PC-9 (cell line): ENCODE measurements around the gene OR52D1. TPM values are rescaled to one million over a fixed set of nuclear protein-coding genes. Genes with fewer than 3 reads are reported as not detected.

Source experiments
- BruUV-seq: library from RNA; stranded (reverse); fragments of 400-500 nt; replicated peaks from 2 replicates; lab custom pipeline; 2021; lab: Mats Ljungman, UMichigan
- CTCF ChIA-PET: fragments of 300-600 bp; sonication (Branson Sonifier 250); formaldehyde crosslinking; loops from one replicate; lab custom pipeline; 2022; ENCODE audit warnings: antibody characterized with exemption; lab: Charles Lee
- POLR2A ChIA-PET: fragments of 300-600 bp; sonication (Branson Sonifier 250); formaldehyde crosslinking; loops from one replicate; lab custom pipeline; 2022; ENCODE audit warnings: antibody characterized with exemption; ENCODE audit not compliant: unreplicated experiment; lab: Charles Lee
- DNase-seq, 2 experiments: peaks; one replicate each; pipeline versions ENCODE4 v3.0.0 to v3.0.0-alpha.2; 2015 to 2022; ENCODE audit warnings: mixed read lengths in 1 of 2
- H2AFZ ChIP-seq: fragments of 200-600 bp; sonication (generic); 2 replicates; pipeline ENCODE4 v1.8.1; 2017; ENCODE audit warnings: antibody characterized with exemption
- H3F3A ChIP-seq: fragments of 200-600 bp; sonication (generic); 2 replicates; pipeline ENCODE4 v1.8.1; 2017; ENCODE audit warnings: antibody characterized with exemption, mild to moderate bottlenecking, low read depth; ENCODE audit not compliant: insufficient read depth
- H3K27ac ChIP-seq: fragments of 200-600 bp; sonication (generic); 2 replicates; pipeline ENCODE4 v1.6.1; 2016; ENCODE audit warnings: mixed run types
- H3K27me3 ChIP-seq: fragments of 200-600 bp; sonication (generic); 2 replicates; pipeline ENCODE4 v1.6.1; 2016; ENCODE audit warnings: low read depth, mixed run types; ENCODE audit not compliant: insufficient read depth
- H3K36me3 ChIP-seq: fragments of 200-600 bp; sonication (generic); 2 replicates; pipeline ENCODE4 v1.6.1; 2016; ENCODE audit warnings: low read depth, mixed run types
- H3K4me1 ChIP-seq: fragments of 200-600 bp; sonication (generic); replicated peaks from 2 replicates; pipeline ENCODE4 v1.6.1; 2016; ENCODE audit warnings: mixed run types; ENCODE audit not compliant: insufficient read depth
- H3K4me2 ChIP-seq: fragments of 200-600 bp; sonication (generic); 2 replicates; pipeline ENCODE4 v1.6.1; 2017; ENCODE audit warnings: mixed run types
- H3K4me3 ChIP-seq: fragments of 200-600 bp; sonication (generic); 2 replicates; pipeline ENCODE4 v1.6.1; 2016; ENCODE audit warnings: mixed run types
- H3K79me2 ChIP-seq: fragments of 200-600 bp; sonication (generic); 2 replicates; pipeline ENCODE4 v1.6.1; 2017; ENCODE audit warnings: low read depth, mixed run types
- H3K9me2 ChIP-seq: fragments of 200-600 bp; sonication (generic); 2 replicates; pipeline ENCODE4 v1.8.1; 2017; ENCODE audit warnings: mild to moderate bottlenecking; ENCODE audit not compliant: insufficient read depth
- H3K9me3 ChIP-seq: fragments of 200-600 bp; sonication (generic); 2 replicates; pipeline ENCODE4 v1.8.1; 2016; ENCODE audit warnings: low read depth; ENCODE audit not compliant: insufficient read depth
- H4K20me1 ChIP-seq: fragments of 200-600 bp; sonication (generic); 2 replicates; pipeline ENCODE4 v1.8.1; 2017; ENCODE audit not compliant: insufficient read depth
- EZH2 ChIP-seq: fragments of 200-600 bp; sonication (generic); IDR thresholded peaks from 2 replicates; pipeline ENCODE4 v1.8.0; 2017; ENCODE audit warnings: antibody characterized with exemption, low read depth
- intact Hi-C: fragments of 100-400 bp; cut with micrococcal nuclease; formaldehyde crosslinking; loops from one replicate; pipeline ENCODE4 v1.10.0; 2022; ENCODE audit not compliant: unreplicated experiment
- total RNA-seq: library from RNA; stranded (reverse); gene quantifications from 2 replicates; pipeline ENCODE4 v1.2.3, GENCODE V29; 2021
- TF ChIP-seq, protein P1 (sequence below): fragments of 200-600 bp; sonication (generic); conservative IDR thresholded peaks from 2 replicates; pipeline ENCODE4 v1.6.1; 2017; ENCODE audit warnings: mixed run types, antibody characterized with exemption, mild to moderate bottlenecking, moderate library complexity

Gene OR52D1
- total RNA-seq, 1 experiment from 2014 or later = not detected

DNA sequence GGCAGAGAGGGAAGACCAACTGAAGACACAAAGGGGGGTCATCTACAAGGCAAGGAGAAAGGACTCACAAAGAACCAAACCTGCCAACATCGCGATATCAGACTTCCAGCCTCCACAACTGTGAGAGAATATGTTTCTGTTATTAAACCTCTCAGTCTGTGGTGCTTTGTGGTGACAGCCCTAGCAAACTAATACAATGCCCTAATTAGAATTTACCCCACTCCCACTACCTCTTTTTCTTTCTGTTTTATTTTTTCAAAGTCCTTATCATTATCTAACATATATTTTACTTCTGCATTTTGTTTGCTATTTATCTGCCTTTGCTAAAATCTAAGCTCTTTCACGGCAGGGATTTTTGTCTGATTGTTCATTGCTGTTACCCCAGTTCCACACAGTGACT lies 2.5 kb upstream of the OR52D1 start:
- H3F3A ChIP-seq = no peaks in the 10 kb centered on the region
- H2AFZ ChIP-seq = no peak overlapping the region
- no peak overlapping the region for H3K4me2 ChIP-seq
- H3K4me3 ChIP-seq = no peak overlapping the region
- H3K9me2 ChIP-seq = no peaks in the 10 kb centered on the region
- CTCF ChIA-PET = no interaction called here
- POLR2A ChIA-PET = no interaction called here
- TF ChIP-seq, protein P1, sequence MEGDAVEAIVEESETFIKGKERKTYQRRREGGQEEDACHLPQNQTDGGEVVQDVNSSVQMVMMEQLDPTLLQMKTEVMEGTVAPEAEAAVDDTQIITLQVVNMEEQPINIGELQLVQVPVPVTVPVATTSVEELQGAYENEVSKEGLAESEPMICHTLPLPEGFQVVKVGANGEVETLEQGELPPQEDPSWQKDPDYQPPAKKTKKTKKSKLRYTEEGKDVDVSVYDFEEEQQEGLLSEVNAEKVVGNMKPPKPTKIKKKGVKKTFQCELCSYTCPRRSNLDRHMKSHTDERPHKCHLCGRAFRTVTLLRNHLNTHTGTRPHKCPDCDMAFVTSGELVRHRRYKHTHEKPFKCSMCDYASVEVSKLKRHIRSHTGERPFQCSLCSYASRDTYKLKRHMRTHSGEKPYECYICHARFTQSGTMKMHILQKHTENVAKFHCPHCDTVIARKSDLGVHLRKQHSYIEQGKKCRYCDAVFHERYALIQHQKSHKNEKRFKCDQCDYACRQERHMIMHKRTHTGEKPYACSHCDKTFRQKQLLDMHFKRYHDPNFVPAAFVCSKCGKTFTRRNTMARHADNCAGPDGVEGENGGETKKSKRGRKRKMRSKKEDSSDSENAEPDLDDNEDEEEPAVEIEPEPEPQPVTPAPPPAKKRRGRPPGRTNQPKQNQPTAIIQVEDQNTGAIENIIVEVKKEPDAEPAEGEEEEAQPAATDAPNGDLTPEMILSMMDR = no peak
- no peak for TF ChIP-seq EZH2
- DNase-seq = no peak
- no peaks in the 10 kb centered on the region for H3K79me2 ChIP-seq
- H3K27ac ChIP-seq = no peak overlapping the region
- H3K27me3 ChIP-seq = no peaks in the 10 kb centered on the region
- no peaks in the 10 kb centered on the region for H3K36me3 ChIP-seq
- no TSS peak for BruUV-seq
- H3K9me3 ChIP-seq = no peaks in the 10 kb centered on the region
- no peaks in the 10 kb centered on the region for H3K4me1 ChIP-seq
- no peaks in the 10 kb centered on the region for H4K20me1 ChIP-seq
- intact Hi-C loops = no loop called here

DNA sequence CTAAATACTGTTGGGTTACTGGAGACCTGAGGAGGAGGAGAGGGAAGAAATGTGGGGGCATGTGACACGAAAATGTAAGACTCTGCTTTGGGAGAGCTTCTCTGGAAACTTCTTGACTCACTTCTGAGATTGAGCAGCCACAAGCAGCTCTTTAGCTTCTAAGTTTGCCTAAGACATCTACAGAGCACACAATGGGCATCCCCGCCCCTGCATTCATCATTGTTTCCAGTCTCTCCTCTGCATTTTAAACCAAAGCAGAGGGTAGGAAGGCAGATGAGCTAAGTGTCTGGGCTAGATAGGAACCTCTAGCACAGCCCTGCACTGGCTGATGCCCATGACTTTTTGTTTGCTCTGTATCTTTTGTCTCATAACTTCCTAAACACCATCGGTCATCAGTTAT lies 2.1 kb upstream of the OR52D1 start:
- Histone ChIP-seq H3K4me2 (no peak overlapping the region), H3K9me3 (no peaks in the 10 kb centered on the region), H3K27me3 (no peaks in the 10 kb centered on the region), H4K20me1 (no peaks in the 10 kb centered on the region), H3K36me3 (no peaks in the 10 kb centered on the region), H3F3A (no peaks in the 10 kb centered on the region), H2AFZ (no peak overlapping the region), H3K27ac (no peak overlapping the region), H3K9me2 (no peaks in the 10 kb centered on the region), H3K79me2 (no peaks in the 10 kb centered on the region), H3K4me1 (no peaks in the 10 kb centered on the region), H3K4me3 (no peak overlapping the region)
- TF ChIP-seq EZH2 = no peak
- TF ChIP-seq, protein P1 = no peak
- no TSS peak for BruUV-seq
- ChIA-PET POLR2A (no interaction called here), CTCF (no interaction called here)
- intact Hi-C loops = no loop called here
- no peak for DNase-seq

DNA sequence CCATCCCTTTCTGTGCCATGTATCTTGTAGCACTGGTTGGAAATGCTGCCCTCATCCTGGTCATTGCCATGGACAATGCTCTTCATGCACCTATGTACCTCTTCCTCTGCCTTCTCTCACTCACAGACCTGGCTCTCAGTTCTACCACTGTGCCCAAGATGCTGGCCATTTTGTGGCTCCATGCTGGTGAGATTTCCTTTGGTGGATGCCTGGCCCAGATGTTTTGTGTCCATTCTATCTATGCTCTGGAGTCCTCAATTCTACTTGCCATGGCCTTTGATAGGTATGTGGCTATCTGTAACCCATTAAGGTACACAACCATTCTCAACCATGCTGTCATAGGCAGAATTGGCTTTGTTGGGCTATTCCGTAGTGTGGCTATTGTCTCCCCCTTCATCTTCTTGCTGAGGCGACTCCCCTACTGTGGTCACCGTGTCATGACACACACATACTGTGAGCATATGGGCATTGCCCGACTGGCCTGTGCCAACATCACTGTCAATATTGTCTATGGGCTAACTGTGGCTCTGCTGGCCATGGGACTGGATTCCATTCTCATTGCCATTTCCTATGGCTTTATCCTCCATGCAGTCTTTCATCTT lies 414 bp downstream of the OR52D1 start:
- no peak overlapping the region for H3K27ac ChIP-seq
- intact Hi-C loops = no loop called here
- no peaks in the 10 kb centered on the region for H4K20me1 ChIP-seq
- no peak overlapping the region for H2AFZ ChIP-seq
- H3K9me2 ChIP-seq = no peaks in the 10 kb centered on the region
- no peaks in the 10 kb centered on the region for H3K4me1 ChIP-seq
- no peaks in the 10 kb centered on the region for H3F3A ChIP-seq
- no peaks in the 10 kb centered on the region for H3K36me3 ChIP-seq
- no peaks in the 10 kb centered on the region for H3K27me3 ChIP-seq
- no peak for DNase-seq
- H3K4me2 ChIP-seq = no peak overlapping the region
- TF ChIP-seq, protein P1 = no peak
- no peak for TF ChIP-seq EZH2
- no peaks in the 10 kb centered on the region for H3K79me2 ChIP-seq
- no TSS peak for BruUV-seq
- H3K9me3 ChIP-seq = no peaks in the 10 kb centered on the region
- ChIA-PET POLR2A (no interaction called here), CTCF (no interaction called here)
- no peak overlapping the region for H3K4me3 ChIP-seq
